HCEC 1CT (cell line): ENCODE measurements around the gene C1QTNF9B.
A peak's percentile ranks its signal among the peaks of the same experiment; 100 is the strongest.
"Not testable (repeated sequence)": the region's sequence is repeated elsewhere in the genome, so short reads cannot be mapped to it uniquely, and the experiment has no call there.

Experiments used
- DNase-seq: peaks from one replicate; pipeline ENCODE4 v3.0.0-alpha.2; 2017

Gene C1QTNF9B

DNA sequence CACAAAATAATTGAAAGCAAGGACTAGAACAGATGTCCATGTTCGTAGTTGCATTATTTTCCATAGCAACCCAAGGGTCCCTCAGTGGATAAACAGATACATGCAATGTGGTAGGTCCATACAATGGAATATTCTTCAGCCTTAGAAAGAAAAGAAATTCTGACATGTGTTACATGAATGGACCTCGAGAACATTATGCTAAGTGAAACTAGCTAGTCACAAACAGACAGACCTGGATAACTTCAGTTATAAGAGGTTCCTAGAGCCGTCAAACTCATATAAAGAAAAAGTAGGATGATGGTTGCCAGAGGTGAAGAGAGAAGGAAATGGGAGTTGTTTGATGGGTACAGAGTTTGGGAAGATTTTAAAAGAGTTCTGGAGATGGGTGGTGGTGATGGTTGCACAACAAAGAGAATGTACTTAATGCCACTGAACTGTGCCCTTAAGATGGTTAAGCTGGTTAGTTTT, at the start of gene C1QTNF9B:
TSS of gene C1QTNF9B (minus strand) at position 51 of the 468 bp plus-strand sequence.
- DNase-seq = not testable (repeated sequence)

DNA sequence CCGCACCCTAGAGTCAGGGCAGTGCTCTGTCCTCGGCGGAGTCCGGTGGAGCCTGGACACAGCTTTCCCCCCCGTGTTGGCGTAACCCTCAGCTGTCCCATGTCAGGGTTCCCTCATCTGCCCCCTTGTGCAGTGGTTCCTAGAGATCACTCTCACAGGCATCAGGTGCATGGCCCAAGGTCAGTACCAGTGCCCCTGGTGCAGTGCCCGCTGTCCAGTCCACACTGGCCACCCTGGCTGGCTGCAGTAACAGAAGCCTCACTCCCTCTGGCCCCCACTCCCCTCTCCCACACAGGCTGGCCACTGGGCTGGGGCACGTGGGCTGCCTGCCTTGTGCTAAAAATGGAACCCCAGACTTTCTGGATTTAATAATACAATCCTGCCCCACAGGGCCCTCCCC, 49.6 kb upstream of the C1QTNF9B start:
- DNase-seq = no peak

DNA sequence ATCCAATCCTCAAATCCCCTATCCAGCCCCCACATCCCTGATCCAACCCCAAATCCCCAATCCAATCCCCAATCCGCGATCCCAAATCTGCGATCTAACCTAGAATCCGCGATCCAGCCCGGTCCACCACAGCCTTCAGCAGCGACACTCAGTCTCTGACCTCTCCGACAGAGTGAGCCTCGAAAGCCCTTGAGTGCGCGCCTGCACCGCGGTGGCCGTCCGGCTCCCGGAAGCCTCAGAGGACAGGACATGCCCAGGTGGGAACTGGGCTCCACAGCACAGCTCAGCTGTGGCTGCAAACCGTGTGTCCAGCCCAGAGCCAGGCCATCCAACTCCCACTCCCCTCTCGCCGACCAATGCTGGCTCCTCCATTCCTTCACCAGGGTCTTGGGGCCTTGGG, 48.8 kb upstream of the C1QTNF9B start:
- no peak for DNase-seq

DNA sequence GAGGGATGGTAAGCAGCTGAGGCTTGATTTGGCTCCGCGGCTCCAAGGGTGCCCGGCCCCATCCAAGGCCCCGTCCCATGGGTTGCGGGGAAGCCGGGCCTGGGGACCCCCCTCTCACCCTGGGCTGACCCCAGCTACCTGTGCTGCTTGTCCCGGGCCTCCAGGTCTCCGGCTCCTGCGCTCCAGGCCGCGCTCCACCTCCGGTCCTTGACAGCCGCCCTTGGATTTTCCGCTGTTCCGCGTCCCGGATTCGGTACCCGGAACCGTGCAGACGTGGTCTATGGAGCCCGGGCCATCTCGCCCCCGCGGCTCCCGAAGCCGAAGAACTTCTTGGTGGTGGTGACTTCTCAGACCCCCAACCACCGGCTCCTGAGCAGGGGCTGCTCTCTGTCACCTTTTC, 48.3 kb upstream of the C1QTNF9B start:
- no peak for DNase-seq

DNA sequence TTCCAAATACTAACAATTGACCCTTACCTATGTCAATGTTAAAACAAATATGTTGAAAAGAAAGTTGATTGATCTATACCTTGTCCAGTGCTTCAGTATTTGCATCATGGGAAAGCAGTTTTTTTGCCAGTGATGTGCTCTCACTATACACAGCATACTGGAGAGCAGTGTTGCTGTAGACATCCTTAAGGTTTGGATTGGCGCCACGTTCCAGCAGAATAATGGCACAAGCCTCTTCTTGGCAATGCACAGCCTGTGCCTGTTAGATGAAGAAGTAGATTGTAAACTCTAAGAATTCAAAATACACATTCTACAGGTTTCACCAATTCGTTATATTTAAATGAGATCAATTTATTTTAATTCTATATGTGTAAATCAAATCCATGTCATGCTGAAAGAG, 43.9 kb upstream of the C1QTNF9B start:
- DNase-seq = no peak

DNA sequence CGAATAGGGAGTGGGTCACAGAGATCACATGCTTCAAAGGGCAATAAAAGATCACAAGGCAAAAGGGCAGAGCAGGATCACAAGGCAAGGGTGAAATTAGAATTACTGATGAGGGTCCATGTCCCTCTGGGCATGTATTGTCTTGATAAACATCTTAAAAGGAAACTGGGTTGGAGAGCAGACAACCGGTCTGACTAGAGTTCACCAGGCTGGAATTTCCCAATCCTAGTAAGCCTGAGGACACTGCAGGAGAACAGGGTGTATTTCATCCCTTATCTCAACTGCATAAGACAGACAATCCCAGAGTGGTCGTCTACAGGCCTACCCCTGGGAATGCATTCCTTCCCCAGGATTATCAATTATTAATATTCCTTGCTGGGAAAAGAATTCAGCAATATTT, 42.4 kb upstream of the C1QTNF9B start:
- DNase-seq = not testable (repeated sequence)

DNA sequence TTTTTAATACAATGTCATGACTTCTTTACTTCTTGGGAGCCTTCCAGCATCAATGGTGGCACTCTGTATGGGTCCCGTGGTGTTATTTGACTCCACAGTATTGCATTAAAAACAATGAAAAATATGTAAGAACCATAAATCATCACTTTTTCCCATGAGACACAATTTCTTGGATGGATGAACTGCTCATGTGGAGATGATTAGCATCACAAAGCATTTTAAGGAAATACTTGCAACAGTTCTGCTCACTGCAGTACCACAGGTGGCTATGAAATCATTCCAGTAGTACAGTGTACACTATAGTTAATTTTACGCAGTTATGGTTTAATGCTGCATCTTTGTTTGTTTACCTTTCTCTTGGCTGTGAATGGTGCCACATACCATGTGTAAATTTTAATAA, 37.2 kb upstream of the C1QTNF9B start:
- DNase-seq = no peak

DNA sequence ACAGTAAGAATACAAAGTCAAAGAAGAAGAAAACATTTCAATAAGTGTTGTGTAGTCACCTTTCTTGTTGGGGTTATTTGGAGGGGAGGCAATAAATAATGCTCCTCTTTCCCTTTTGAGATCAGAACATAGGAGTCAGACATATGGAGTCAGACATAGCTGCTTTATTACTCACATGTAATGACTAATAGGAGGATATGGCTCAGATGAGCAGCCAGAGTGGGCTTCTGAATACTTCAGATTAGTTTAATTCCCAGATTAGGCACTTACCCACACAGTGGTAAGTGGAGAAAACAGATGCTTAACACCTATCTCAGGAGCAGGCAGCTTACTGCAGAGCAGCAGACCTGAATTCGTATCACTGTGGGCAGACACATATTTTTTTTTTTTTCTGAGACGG, 31.7 kb upstream of the C1QTNF9B start:
- peak; percentile 87 for DNase-seq

DNA sequence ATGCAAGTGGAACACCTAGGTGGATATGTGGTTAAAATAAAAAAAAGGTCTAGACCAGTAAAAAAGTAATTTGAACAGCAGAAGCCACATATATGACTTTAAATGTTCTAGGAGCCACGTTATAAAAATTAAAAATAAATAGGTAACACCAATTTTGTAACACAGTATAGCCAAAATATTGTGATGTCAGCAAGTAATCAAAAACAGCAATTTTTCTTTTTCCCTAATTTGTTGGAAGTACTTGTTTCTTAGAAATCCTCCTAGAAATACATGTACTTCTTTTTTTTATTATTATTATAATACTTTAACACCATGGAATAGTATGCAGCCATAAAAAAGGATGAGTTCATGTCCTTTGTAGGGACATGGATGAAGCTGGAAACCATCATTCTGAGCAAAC, 25.7 kb upstream of the C1QTNF9B start:
- DNase-seq = no peak

DNA sequence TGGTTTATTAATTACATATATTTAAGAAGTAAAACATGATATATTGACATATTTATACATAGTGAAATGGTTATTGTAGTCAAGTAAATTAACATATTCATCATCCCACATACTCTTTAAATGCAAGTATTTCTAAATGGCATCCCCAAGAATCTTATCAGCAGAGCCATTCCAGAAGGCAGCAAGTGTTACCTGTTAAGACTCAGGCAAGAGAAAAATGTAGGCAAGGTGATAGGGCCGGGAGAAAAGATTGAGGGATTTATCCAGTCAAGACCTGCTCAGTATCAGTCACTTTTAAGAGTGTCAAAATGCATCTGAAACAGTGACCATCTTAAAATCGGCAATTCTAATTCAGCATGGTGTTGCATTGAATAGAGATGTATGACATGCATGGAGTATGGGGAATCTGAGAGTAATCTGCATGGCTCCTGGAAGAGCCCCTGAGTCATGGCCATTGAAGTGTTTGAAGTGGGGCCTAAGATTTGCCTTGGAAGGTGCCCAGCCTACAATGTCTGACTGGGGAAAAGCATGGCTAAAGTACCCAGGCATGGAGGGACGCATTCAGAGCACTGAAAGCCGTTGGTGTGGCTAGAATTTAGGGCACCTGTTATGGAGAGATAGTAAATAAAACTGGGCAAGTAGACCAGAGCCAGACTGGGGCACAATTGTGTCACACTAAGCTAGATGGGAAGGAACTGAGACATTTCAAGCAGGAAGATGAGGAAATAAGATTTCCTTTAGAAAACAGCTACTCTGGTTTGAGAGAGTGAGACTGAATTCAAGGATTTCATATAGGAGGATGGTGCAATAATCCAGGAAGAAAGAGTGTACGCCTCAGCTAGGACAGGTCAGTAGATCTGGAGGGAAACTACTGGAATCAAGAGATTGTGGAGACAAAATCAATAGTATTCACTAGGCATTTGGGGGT, 25.0 kb upstream of the C1QTNF9B start:
- no peak for DNase-seq

DNA sequence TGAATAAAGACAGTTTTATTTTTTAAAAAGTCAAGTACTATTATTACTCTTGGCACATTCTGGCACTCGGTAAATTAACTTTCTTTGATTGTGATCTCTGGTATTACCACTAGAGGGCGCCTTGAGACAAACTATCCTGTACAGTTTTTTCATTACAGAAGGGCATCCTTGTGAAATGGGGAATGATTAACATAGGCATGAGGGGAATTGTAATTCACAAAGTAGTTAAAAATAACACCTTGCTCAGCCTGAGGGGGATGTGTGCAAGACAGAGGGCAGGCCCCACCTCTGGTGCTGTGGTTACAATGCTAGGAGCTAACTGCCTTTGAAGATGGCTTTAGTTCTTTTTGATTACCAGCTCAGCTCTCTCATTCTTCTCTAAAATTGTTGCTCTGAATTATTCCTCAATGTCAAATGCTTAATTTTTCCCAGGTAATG, 24.2 kb upstream of the C1QTNF9B start:
- peak; percentile 58 for DNase-seq

DNA sequence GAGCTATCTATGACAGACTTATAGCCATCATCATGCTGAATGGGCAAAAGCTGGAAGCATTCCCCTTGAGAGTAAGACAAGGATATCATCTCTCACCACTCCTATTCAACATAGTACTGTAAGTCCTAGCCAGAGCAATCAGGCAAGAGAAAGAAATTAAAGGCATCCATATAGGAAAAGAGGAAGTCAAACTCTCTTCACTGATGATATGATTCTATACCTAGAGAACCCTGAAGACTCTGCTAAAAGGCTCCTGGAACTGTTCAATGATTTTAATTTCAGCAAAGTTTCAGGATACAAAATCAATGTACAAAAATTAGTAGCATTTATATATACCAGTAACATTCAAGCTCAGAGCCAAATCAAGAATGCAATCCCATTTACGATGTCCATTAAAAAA, 21.7 kb upstream of the C1QTNF9B start:
- DNase-seq = no peak

DNA sequence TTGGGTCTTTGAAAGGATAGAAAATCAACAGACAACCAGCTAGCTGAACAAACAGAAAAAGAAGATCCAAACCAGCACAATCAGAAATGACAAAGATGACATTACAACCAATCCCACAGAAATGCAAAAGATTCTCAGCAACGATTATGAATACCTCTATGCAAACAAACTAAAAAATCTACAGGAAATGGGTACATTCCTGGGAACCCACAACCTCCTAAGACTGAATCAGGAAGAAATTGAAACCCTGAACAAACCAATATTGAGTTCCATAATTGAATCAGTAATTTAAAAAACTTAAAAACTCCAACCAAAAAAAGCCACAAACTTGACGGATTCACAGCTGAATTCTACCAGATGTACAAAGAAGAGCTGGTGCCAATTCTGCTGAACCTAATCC, 20.9 kb upstream of the C1QTNF9B start:
- DNase-seq = peak; percentile 45

DNA sequence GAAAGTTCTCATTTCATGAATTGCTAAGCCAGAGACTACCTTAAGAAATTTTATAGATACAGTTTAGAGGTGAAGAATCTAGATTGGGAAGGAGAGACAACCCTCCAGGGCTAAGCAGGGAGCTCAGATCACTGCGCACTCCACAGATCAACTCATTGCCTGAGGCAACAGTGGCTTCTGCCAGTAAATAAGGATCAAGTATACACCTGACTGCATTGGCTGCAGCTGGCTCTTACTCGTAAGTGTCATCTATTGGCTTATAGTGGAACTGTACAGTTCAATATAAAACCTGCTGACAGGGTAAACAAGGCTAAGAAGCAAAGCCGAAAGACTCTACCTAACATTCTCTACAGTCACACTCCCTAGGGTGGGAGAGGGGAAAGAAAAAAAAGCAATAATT, 18.0 kb upstream of the C1QTNF9B start:
- DNase-seq = no peak

DNA sequence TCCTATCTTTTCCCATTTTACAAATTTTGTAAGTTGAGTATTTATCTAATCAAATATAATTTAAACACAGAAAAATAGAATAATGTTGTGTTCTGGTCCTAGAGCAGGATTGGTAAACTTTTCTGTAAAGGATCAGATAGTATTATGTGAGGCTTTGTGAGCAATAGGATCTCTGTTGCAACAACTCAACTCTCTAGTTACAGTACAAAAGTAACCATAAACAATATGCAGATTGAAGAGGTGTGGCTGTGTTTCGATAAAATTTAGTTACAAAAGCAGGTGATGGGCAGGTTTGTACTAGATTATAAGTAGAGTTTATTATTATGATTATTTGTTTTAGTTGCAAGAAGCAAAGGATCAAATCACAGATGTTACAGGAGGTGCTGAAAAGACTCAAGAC, 15.2 kb upstream of the C1QTNF9B start:
- no peak for DNase-seq

DNA sequence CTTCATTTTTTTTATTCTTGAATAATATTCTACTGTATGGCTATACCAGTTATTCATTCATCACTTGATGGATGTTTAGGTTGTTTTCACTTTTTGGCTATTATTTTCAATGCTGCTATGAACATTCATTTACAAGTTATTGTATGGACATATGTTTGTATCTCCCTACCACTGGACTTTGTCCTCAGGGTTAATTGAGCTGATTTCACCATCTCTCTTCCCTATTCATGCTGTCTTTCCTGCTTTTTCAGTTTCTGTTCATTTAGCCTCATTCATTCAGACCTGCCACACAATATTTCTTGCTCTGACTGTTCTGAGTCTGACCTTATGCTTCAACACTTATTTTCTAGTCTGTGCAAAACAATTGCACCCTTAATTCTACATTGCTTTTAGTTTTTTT, 12.3 kb upstream of the C1QTNF9B start:
- DNase-seq = no peak

DNA sequence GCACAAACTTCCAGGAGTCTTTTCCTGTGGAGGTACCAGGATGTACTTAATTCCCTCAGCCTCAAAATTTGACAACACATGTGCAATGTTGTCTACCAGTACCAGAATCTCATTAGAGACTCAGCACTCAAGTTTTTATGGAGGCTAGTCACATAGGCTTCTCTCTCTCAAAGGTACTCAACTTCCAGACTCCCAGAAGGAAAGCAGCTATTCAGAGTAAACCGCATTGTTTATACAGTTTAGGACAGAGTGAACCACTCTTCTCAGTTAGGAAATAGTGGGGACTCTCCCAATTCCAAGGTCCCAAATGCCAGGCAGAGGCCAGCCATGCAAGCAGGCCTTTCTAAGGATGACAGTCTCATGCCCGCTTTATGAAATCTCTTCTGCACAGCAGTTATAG, 8.5 kb upstream of the C1QTNF9B start:
- DNase-seq = peak; percentile 48

DNA sequence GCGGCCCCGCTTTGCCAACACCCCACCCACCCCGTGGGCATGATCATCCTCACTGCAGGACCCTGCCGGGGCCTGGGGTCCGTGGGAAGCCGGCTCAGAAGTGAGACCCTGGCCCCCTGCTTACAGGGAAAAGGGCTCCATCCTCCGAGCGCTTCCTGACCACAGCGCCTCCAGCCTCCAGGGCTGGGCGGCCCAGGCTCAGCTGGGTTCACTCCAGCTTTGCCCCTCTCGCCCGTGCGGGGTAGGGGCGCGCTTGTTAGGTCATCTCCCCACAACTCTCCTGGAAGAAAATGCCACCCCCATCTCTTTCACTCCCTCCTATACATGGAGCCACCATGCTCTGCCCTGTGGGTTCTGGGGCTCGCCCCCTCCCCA, 6.6 kb upstream of the C1QTNF9B start:
- DNase-seq = no peak

DNA sequence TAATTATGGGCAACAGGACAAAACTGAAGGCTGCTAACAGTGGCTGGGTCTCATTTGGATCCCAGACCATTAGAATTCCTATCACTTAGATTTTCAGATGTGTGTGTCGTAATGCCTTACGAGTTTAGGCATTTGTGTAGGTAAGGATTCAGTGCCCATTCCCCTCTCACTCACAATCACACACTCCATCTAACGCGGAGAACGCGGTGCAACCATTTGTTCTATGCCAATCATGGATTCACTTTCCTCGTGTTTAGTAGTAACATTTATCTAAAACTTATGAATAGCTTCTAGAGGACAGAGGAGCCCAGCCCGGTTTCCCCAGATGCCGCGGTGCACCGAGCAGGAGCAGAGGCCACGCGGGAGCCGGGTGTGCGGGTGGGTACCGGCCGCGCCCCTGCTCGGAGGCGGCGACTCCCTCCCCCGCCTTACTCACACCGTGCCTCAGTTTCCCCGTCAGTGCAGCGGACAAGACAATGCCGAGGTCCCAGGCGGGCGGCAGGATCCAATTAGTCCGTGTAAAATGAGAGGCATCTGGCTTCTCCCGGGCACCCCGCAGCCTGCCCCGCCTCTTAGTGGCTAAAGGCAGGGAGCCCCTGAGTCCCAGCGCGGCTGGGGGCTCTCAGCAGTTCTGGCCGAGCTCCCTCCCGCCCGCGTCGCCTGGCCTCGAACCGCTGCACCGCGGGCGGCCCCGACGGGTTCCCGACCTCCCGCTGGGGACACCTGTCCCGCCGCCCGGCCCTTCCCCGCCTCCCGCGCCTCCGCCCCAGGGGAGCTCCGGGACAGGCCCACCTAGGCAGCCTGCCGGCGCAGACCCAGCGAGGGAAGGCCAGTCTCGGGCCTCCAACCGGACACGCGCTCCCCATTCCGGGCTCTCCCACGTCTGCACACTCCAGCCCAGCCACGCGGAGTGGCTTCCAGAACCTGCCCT, 5.9 kb upstream of the C1QTNF9B start:
- DNase-seq = no peak

DNA sequence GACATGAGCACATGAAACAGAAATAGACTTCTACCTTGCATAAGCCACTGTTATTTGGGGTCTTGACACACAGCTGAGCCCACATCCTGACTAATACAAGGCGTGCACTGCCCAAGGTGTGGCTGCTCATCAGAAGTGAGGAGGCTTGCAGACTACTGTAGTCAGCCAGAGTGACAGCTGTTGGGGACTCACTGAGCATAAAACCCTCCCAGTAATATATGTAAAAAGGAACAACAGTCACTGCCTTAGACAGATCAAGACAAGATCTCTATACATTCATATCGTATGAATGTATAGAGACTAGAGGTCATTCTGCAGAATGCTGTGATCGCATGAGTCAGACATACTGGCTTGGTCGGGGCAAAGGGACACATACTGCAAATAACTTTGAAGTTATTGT, 4.1 kb upstream of the C1QTNF9B start:
- DNase-seq = peak; percentile 60

DNA sequence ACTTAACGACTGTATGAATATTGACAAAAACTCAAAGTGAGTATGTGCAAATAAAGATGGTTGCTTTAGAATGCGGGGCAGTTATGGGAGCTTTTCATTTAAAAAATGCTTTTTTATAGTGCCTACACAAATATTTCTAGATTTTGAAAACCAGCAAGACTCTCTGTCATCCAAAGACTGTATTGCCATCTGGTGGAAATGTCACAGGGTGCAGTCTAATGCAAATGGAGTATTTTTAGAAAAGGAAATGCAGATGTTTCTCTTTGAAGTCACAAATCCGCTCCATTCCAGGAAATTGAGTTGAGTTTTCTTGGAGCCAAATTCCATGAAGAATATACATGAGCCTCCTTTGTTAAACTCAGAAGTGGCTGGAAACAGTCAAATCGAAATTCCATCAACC, 2.3 kb upstream of the C1QTNF9B start:
- peak; percentile 52 for DNase-seq

DNA sequence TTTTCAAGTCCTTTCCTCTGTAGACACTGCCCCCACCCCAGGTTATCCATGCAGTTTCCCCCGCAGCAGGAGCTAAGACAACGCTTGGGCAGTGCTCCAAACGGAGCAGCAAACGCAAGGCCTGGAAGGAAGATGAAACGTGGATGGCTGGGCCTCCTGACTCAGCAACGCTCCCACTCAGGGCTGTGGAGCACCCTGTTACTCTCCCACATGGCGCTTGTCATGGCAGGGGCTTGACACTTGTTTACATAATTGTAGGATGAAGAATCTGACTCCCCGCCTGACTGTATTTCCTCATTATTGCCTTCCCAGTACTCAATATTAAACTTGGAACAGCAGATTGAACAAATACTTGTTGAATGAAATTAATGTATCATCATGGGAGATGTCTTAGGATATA, 799 bp upstream of the C1QTNF9B start:
- DNase-seq = peak; percentile 97

DNA sequence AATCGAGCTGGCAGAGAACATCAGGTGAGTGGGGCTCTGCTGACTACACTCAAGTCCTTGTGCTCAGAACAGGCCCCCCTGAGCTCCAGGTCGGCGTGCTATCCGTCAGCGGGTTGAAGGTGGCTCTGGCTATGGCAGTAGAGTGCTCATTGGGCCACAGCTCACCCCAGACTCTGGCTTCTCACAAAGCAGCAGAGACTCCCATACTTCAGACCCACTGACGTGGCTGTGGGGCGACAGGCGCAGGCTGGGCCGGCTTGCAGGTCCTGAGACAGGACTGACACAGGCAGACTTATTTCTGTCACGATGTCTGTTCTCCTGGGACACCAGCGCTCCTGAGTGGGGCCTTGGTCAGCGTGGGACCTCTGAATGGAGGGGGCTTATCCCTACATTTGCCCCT, 2.6 kb downstream of the C1QTNF9B start:
- not testable (repeated sequence) for DNase-seq

DNA sequence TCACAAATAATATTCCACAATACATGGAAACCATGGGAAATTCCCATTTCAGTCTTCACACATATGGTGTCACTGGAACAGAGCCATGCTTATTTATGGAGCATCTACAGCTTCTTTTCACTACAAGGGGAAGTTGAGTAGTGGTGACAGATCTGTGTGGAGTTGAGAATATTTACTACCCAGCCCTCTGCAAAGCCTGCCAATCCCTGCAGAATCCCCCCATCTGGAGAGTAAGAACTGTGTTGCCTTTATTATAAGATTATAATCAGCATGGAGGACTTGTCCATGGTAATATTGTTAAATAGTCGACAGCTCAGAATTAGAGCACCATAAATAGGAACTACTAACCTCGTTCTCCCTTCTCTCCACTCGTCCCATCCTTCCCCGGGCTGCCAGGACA, 3.5 kb downstream of the C1QTNF9B start:
- DNase-seq = not testable (repeated sequence)
